SK-N-SH (cell line): ENCODE data around the gene NMNAT1. TPM values are rescaled to one million over a fixed set of nuclear protein-coding genes. Genes with fewer than 3 reads are reported as not detected.

Source experiments
- CTCF ChIA-PET: fragments of 300-600, 350-600 bp; formaldehyde crosslinking; extraction: SDS; loops from one replicate; lab custom pipeline; 2021; lab: Yijun Ruan, JAX
- POLR2A ChIA-PET: fragments of 350-600 bp; sonication (Branson Sonifier 250); formaldehyde crosslinking; extraction: SDS; loops from one replicate; lab custom pipeline; 2020; ENCODE audit warnings: antibody characterized with exemption, inconsistent platforms; lab: Yijun Ruan, JAX
- DNase-seq: peaks from one replicate; pipeline ENCODE4 v3.0.0; 2012
- H2AFZ ChIP-seq: fragments of 200-600 bp; sonication (generic); 2 replicates; pipeline ENCODE4 v1.8.1; 2016; ENCODE audit warnings: antibody characterized with exemption, mild to moderate bottlenecking, low read depth
- H3F3A ChIP-seq: fragments of 200-600 bp; sonication (generic); replicated peaks from 2 replicates; pipeline ENCODE3; 2016; ENCODE audit warnings: antibody characterized with exemption, mild to moderate bottlenecking; ENCODE audit not compliant: insufficient read depth
- H3K27ac ChIP-seq, 2 experiments: fragments of 200-500 bp in 1 of 2; fragments of 200-600 bp in 1 of 2; sonication (Bioruptor generic) in 1 of 2; sonication (generic), shearing (Covaris generic) in 1 of 2; 2 replicates each; pipeline versions ENCODE4 v1.5.1 to v1.6.1; 2014 to 2016; ENCODE audit warnings: low read depth in 2 of 2, inconsistent platforms in 1 of 2, low read length in 1 of 2, mild to moderate bottlenecking in 1 of 2, mixed read lengths in 1 of 2
- H3K27me3 ChIP-seq: fragments of 200-600 bp; sonication (generic), shearing (Covaris generic); 2 replicates; pipeline ENCODE4 v1.6.1; 2016; ENCODE audit warnings: mixed run types; ENCODE audit not compliant: insufficient read depth
- H3K36me3 ChIP-seq, 2 experiments: fragments of 200-500 bp in 1 of 2; fragments of 200-600 bp in 1 of 2; sonication (Bioruptor generic) in 1 of 2; sonication (generic) in 1 of 2; replicated peaks in 1 of 2; 2 replicates each; pipeline versions ENCODE3 to v1.5.1; 2014 to 2016; ENCODE audit warnings: low read length in 1 of 2, mild to moderate bottlenecking in 1 of 2; ENCODE audit not compliant: insufficient read depth in 2 of 2, control insufficient read depth in 1 of 2
- H3K4me1 ChIP-seq, 2 experiments: fragments of 200-500 bp in 1 of 2; fragments of 200-600 bp in 1 of 2; sonication (Bioruptor generic) in 1 of 2; sonication (generic), shearing (Covaris generic) in 1 of 2; 2 replicates each; pipeline versions ENCODE4 v1.5.1 to v1.6.1; 2014 to 2016; ENCODE audit warnings: low read depth in 1 of 2, low read length in 1 of 2, mixed run types in 1 of 2; ENCODE audit not compliant: insufficient read depth in 2 of 2, control insufficient read depth in 1 of 2
- H3K4me2 ChIP-seq: fragments of 200-600 bp; sonication (generic), shearing (Covaris generic); 2 replicates; pipeline ENCODE4 v1.6.1; 2017; ENCODE audit warnings: mixed run types
- H3K4me3 ChIP-seq, 2 experiments: fragments of 200-500 bp in 1 of 2; fragments of 200-600 bp in 1 of 2; sonication (Bioruptor generic) in 1 of 2; sonication (generic), shearing (Covaris generic) in 1 of 2; 2 replicates each; pipeline versions ENCODE4 v1.5.1 to v1.8.1; 2014 to 2016; ENCODE audit warnings: low read depth in 2 of 2, inconsistent platforms in 1 of 2, low read length in 1 of 2, mild to moderate bottlenecking in 1 of 2, mixed read lengths in 1 of 2, moderate library complexity in 1 of 2
- H3K79me2 ChIP-seq: fragments of 200-600 bp; sonication (generic); 2 replicates; pipeline ENCODE4 v1.8.1; 2017; ENCODE audit warnings: mild to moderate bottlenecking; ENCODE audit not compliant: insufficient read depth
- H3K9ac ChIP-seq: fragments of 200-600 bp; sonication (generic); 2 replicates; pipeline ENCODE4 v1.6.1; 2017; ENCODE audit warnings: mixed run types
- H3K9me2 ChIP-seq: fragments of 200-600 bp; sonication (generic); 2 replicates; pipeline ENCODE4 v1.6.1; 2017; ENCODE audit warnings: mixed run types
- H3K9me3 ChIP-seq: fragments of 200-600 bp; sonication (generic); 2 replicates; pipeline ENCODE4 v1.6.1; 2017; ENCODE audit warnings: mixed run types, mild to moderate bottlenecking, moderate library complexity
- H4K20me1 ChIP-seq: fragments of 200-600 bp; sonication (generic); 2 replicates; pipeline ENCODE4 v1.6.1; 2017; ENCODE audit warnings: mild to moderate bottlenecking, mixed run types; ENCODE audit not compliant: insufficient read depth
- CHD2 ChIP-seq: fragments of 150-350 bp; IDR thresholded peaks from 2 replicates; pipeline ENCODE4 v1.6.1; 2018; ENCODE audit warnings: low read length; ENCODE audit not compliant: partially characterized antibody
- EZH2phosphoT487 ChIP-seq: fragments of 200-600 bp; sonication (generic); IDR thresholded peaks from 2 replicates; pipeline ENCODE4 v1.6.1; 2017; ENCODE audit warnings: low read depth, mixed run types, mild to moderate bottlenecking, antibody characterized with exemption, moderate library complexity, borderline replicate concordance
- IRF3 ChIP-seq: fragments of 150-350 bp; IDR thresholded peaks from 2 replicates; pipeline ENCODE4 v1.6.1; 2016; ENCODE audit warnings: mild to moderate bottlenecking, low read depth, low read length
- JUND ChIP-seq: IDR thresholded peaks from 2 replicates; pipeline ENCODE4 v1.4.0; 2012
- MAX ChIP-seq: IDR thresholded peaks from 2 replicates; pipeline ENCODE4 v1.4.0; 2012; ENCODE audit warnings: low read depth
- MXI1 ChIP-seq: IDR thresholded peaks from 2 replicates; pipeline ENCODE4 v1.6.1; 2012; ENCODE audit warnings: mild to moderate bottlenecking, low read depth, low read length, improper control_type of control experiment
- NRF1 ChIP-seq: IDR thresholded peaks from 2 replicates; pipeline ENCODE4 v1.6.1; 2012; ENCODE audit warnings: low read depth, mild to moderate bottlenecking, low read length
- POLR2AphosphoS5 ChIP-seq: IDR thresholded peaks from 2 replicates; pipeline ENCODE4 v1.6.1; 2012; ENCODE audit warnings: low read depth, low read length
- RAD21 ChIP-seq: IDR thresholded peaks from 2 replicates; pipeline ENCODE4 v1.6.1; 2012; ENCODE audit warnings: mild to moderate bottlenecking, low read length
- RCOR1 ChIP-seq: fragments of 150-350 bp; IDR thresholded peaks from 2 replicates; pipeline ENCODE4 v1.6.1; 2017; ENCODE audit warnings: antibody characterized with exemption, low read length
- REST ChIP-seq: IDR thresholded peaks from 2 replicates; pipeline ENCODE4 v1.6.1; 2012; ENCODE audit warnings: mild to moderate bottlenecking, low read depth, low read length, moderate library complexity
- RFX5 ChIP-seq: IDR thresholded peaks from 2 replicates; pipeline ENCODE4 v1.6.1; 2012; ENCODE audit warnings: mild to moderate bottlenecking, improper control_type of control experiment, low read length
- SIN3A ChIP-seq: IDR thresholded peaks from 2 replicates; pipeline ENCODE4 v1.6.1; 2012; ENCODE audit warnings: low read depth, mild to moderate bottlenecking, low read length, moderate library complexity, borderline replicate concordance
- TAF1 ChIP-seq: IDR thresholded peaks from 2 replicates; pipeline ENCODE4 v1.6.1; 2012; ENCODE audit warnings: low read depth, mild to moderate bottlenecking, low read length, moderate library complexity, borderline replicate concordance
- USF1 ChIP-seq: IDR thresholded peaks from 2 replicates; pipeline ENCODE4 v1.4.0; 2012; ENCODE audit warnings: low read depth, borderline replicate concordance
- USF2 ChIP-seq: fragments of 150-350 bp; IDR thresholded peaks from 2 replicates; pipeline ENCODE4 v1.6.1; 2017; ENCODE audit warnings: antibody characterized with exemption, low read length, low read depth, borderline replicate concordance
- YY1 ChIP-seq: IDR thresholded peaks from 2 replicates; pipeline ENCODE4 v1.4.0; 2012; ENCODE audit warnings: low read depth, mild to moderate bottlenecking
- ZBTB33 ChIP-seq: IDR thresholded peaks from 2 replicates; pipeline ENCODE4 v1.4.0; 2012; ENCODE audit warnings: low read depth, borderline replicate concordance
- WGBS: methylation state at CpG from one replicate; pipeline ENCODE4 v1.1.6; 2017; ENCODE audit warnings: low lambda C conversion rate; 5-methylcytosine and 5-hydroxymethylcytosine counted together
- polyA plus RNA-seq, 3 experiments: library from polyadenylated mRNA; depleted of rRNA; stranded (reverse); fragments of >200 nt; gene quantifications; 2 replicates each; pipeline ENCODE4 v1.2.3, GENCODE V29; 2012

The NMNAT1 gene
- polyA plus RNA-seq, 1 of the 3 experiments (the other 2 are of a cell fraction), result 7.0 TPM

GRCh38 chr1:9960706-9961562, 17.7 kb downstream of the NMNAT1 start:
- CTCF ChIA-PET, result interaction anchor here (0.8 to 2.2 kb wide), 4 partner anchors 10 to 249 kb away, joined by 3 to 18 read pairs (median 4); partner anchors contain the start of genes KIF1B and UBE4B
- H3K27me3 ChIP-seq, result no peaks in the 10 kb centered on the region
- no peak for DNase-seq

More at GRCh38 chr1:9960706-9961562, 17.7 kb downstream of the NMNAT1 start:
- Histone ChIP-seq H3K9ac (no peak overlapping the region), H3K36me3 (no peaks in the 10 kb centered on the region), H3K9me2 (no peaks in the 10 kb centered on the region), H4K20me1 (no peaks in the 10 kb centered on the region), H2AFZ (no peak overlapping the region), H3K4me3 (no peak overlapping the region), H3K9me3 (no peaks in the 10 kb centered on the region), H3K4me2 (no peak overlapping the region), H3K4me1 (peaks cover 0 to 5% of the 10 kb centered on the region in 2 experiments; a peak in 1 of 4 replicates), H3F3A (no peaks in the 10 kb centered on the region), H3K79me2 (no peaks in the 10 kb centered on the region), H3K27ac (no peak overlapping the region)
- POLR2A ChIA-PET, result interaction anchor here (1.0 kb wide), 1 partner anchor 18 kb away, joined by 4 read pairs; the partner anchor contains the start of genes LZIC and NMNAT1
- TF ChIP-seq RCOR1, result no peak
- TF ChIP-seq NRF1, result no peak
- TF ChIP-seq IRF3, result no peak
- TF ChIP-seq EZH2phosphoT487, result no peak
- TF ChIP-seq MXI1, result no peak
- TF ChIP-seq REST, result no peak
- no peak for TF ChIP-seq CHD2
- no peak for TF ChIP-seq RFX5
- TF ChIP-seq POLR2AphosphoS5, result no peak
- TF ChIP-seq ZBTB33, result no peak
- TF ChIP-seq YY1, result no peak
- TF ChIP-seq TAF1, result no peak
- no peak for TF ChIP-seq USF2
- TF ChIP-seq USF1, result no peak
- no peak for TF ChIP-seq JUND
- TF ChIP-seq MAX, result no peak
- no peak for TF ChIP-seq SIN3A
- no peak for TF ChIP-seq RAD21
- WGBS, result 93% methylated on average over 10 of the region's 12 CpGs
